Endothelial cell of coronary artery (primary cell): ENCODE results near the gene NKTR. TPM values are rescaled to one million over a fixed set of nuclear protein-coding genes. Genes with fewer than 3 reads are reported as not detected.

Source experiments
- total RNA-seq: library from RNA; depleted of rRNA; stranded (reverse); fragments of >200 nt; gene quantifications from 2 replicates; pipeline ENCODE4 v1.2.3, GENCODE V29; 2014

The NKTR gene
- 50.3 and 63.1 TPM in 2 replicates for total RNA-seq

GRCh38 chr3:42600111-42600957 is at the start of gene NKTR:
NKTR (plus strand) TSS chr3:42600686; CDS start chr3:42601007, 321 bp downstream.

GRCh38 chr3:42581709-42582473 is 18.6 kb upstream of the NKTR start, which contains the start of gene SEC22C:
SEC22C (minus strand) TSS chr3:42581967; CDS start chr3:42569046, 12,921 bp downstream.

GRCh38 chr3:42653560-42654330 is 53.3 kb downstream of the NKTR start, which contains the start of gene ZBTB47:
ZBTB47 (plus strand) TSS chr3:42653697; CDS start chr3:42658356, 4,659 bp downstream.

GRCh38 chr3:42685363-42685881 is 84.9 kb downstream of the NKTR start, which contains the start of gene KLHL40:
KLHL40 (plus strand) TSS chr3:42685537; CDS start chr3:42685619, 82 bp downstream.

Other genes with a start within 250 kb of the NKTR start
- 0.18 TPM in 1 of 2 replicates, not detected in the other for gene LYZL4, start 190.1 kb upstream of the NKTR start, total RNA-seq
- gene VIPR1, start 98.0 kb upstream of the NKTR start, total RNA-seq: 0.36 and 1.8 TPM in 2 replicates
- gene SEC22C, start 18.7 kb upstream of the NKTR start, total RNA-seq: 56.2 and 58.3 TPM in 2 replicates
- 26.5 and 38.3 TPM in 2 replicates for gene SS18L2, start 9.8 kb upstream of the NKTR start, total RNA-seq
- 16.2 and 28.0 TPM in 2 replicates for gene ZBTB47, start 53.0 kb downstream of the NKTR start, total RNA-seq
- not detected in 2 replicates for gene KLHL40, start 84.9 kb downstream of the NKTR start, total RNA-seq
- not detected in 2 replicates for gene HHATL, start 102.1 kb downstream of the NKTR start, total RNA-seq
- 0.38 and 0.54 TPM in 2 replicates for gene CCDC13, start 172.6 kb downstream of the NKTR start, total RNA-seq
- gene HIGD1A, start 203.8 kb downstream of the NKTR start, total RNA-seq: 109 and 125 TPM in 2 replicates
- gene ACKR2, start 208.8 kb downstream of the NKTR start, total RNA-seq: 0.18 TPM in 1 of 2 replicates, not detected in the other